H1 (cell line): ENCODE results near the gene INHBB. TPM values are rescaled to one million over a fixed set of nuclear protein-coding genes. Genes with fewer than 3 reads are reported as not detected.

ENCODE experiments used
- CTCF ChIA-PET: fragments of 300-600 bp; sonication (Branson Sonifier 250); formaldehyde crosslinking; loops from one replicate; lab custom pipeline; 2021; ENCODE audit not compliant: partially characterized antibody; lab: Charles Lee
- POLR2A ChIA-PET: fragments of 300-600 bp; sonication (Branson Sonifier 250); formaldehyde crosslinking; loops from one replicate; lab custom pipeline; 2021; ENCODE audit warnings: inconsistent platforms; ENCODE audit not compliant: partially characterized antibody; lab: Charles Lee
- DNase-seq, 2 experiments: peaks; one replicate each; pipeline versions ENCODE4 v3.0.0 to v3.0.0-alpha.2; 2010 to 2022; ENCODE audit warnings: low spot score in 2 of 2, low read depth in 1 of 2, mixed read lengths in 1 of 2
- FAIRE-seq: peaks from 2 replicates; lab custom pipeline; 2011; peaks lifted over from hg19 to GRCh38; lab: Jason Lieb, UNC
- H2AFZ ChIP-seq: 2 replicates; pipeline ENCODE4 v1.8.1; 2012; ENCODE audit warnings: low read length, inconsistent platforms
- H2AK5ac ChIP-seq: 2 replicates; pipeline ENCODE4 v1.6.1; 2013; ENCODE audit warnings: low read depth, low read length
- H2BK120ac ChIP-seq: replicated peaks from 2 replicates; pipeline ENCODE3; 2013; ENCODE audit warnings: low read depth, low read length, inconsistent platforms
- H2BK12ac ChIP-seq: 2 replicates; pipeline ENCODE4 v1.6.1; 2013; ENCODE audit warnings: low read depth, low read length
- H2BK15ac ChIP-seq: 2 replicates; pipeline ENCODE4 v1.6.1; 2013; ENCODE audit warnings: low read length
- H2BK20ac ChIP-seq: 2 replicates; pipeline ENCODE4 v1.6.1; 2013; ENCODE audit warnings: low read length
- H2BK5ac ChIP-seq: 2 replicates; pipeline ENCODE4 v1.6.1; 2013; ENCODE audit warnings: low read depth, low read length
- H3K14ac ChIP-seq: 2 replicates; pipeline ENCODE4 v1.6.1; 2013; ENCODE audit warnings: inconsistent platforms; ENCODE audit not compliant: insufficient read length
- H3K18ac ChIP-seq: 2 replicates; pipeline ENCODE4 v1.6.1; 2013; ENCODE audit warnings: low read length; ENCODE audit errors: extremely low read depth
- H3K23ac ChIP-seq: 2 replicates; pipeline ENCODE4 v1.6.1; 2013; ENCODE audit warnings: inconsistent platforms; ENCODE audit not compliant: insufficient read length
- H3K23me2 ChIP-seq: 2 replicates; pipeline ENCODE4 v1.6.1; 2013; ENCODE audit warnings: low read depth, low read length
- H3K27ac ChIP-seq: 2 replicates; pipeline ENCODE4 v1.6.1; 2011; ENCODE audit warnings: low read depth, low read length, inconsistent platforms
- H3K27me3 ChIP-seq, 4 experiments: replicated peaks in 1 of 4; 1 replicate in 1 of 4; 2 replicates in 3 of 4; pipeline versions ENCODE4 v1.6.1 to v1.8.1; 2011 to 2013; ENCODE audit warnings: low read length in 3 of 4, mild to moderate bottlenecking in 3 of 4, inconsistent platforms in 2 of 4, mixed read lengths in 2 of 4, moderate library complexity in 1 of 4; ENCODE audit not compliant: control insufficient read depth in 3 of 4, insufficient read depth in 3 of 4; ENCODE audit errors: extremely low read depth in 1 of 4
- H3K36me3 ChIP-seq, 4 experiments: 2 replicates each; pipeline versions ENCODE4 v1.6.1 to v1.8.1; 2011 to 2013; ENCODE audit warnings: mild to moderate bottlenecking in 4 of 4, low read length in 3 of 4, moderate library complexity in 2 of 4, control low read depth in 1 of 4, inconsistent platforms in 1 of 4; ENCODE audit not compliant: insufficient read depth in 4 of 4, control insufficient read depth in 2 of 4
- H3K4ac ChIP-seq: replicated peaks from 2 replicates; pipeline ENCODE3; 2013; ENCODE audit warnings: low read length, low read depth, mixed read lengths, inconsistent platforms; ENCODE audit not compliant: insufficient read length
- H3K4me1 ChIP-seq, 4 experiments: replicated peaks in 1 of 4; 1 replicate in 1 of 4; 2 replicates in 3 of 4; pipeline versions ENCODE4 v1.6.1 to v1.8.1; 2011 to 2013; ENCODE audit warnings: low read length in 3 of 4, inconsistent platforms in 2 of 4, mixed read lengths in 1 of 4; ENCODE audit not compliant: insufficient read depth in 4 of 4, control insufficient read depth in 3 of 4
- H3K4me2 ChIP-seq, 2 experiments: 2 replicates each; pipeline versions ENCODE4 v1.6.1 to v1.8.1; 2011 to 2013; ENCODE audit warnings: low read depth in 2 of 2, low read length in 2 of 2, control low read depth in 1 of 2, inconsistent platforms in 1 of 2, mild to moderate bottlenecking in 1 of 2; ENCODE audit not compliant: insufficient read depth in 1 of 2
- H3K4me3 ChIP-seq, 4 experiments: fragments of 200-600, 300-600 bp in 1 of 4; sonication (generic), shearing (Covaris generic), sonication (Bioruptor Twin) in 1 of 4; 2 replicates each; pipeline versions ENCODE4 v1.5.1 to v1.8.1; 2011 to 2016; ENCODE audit warnings: low read length in 4 of 4, low read depth in 3 of 4, control low read depth in 2 of 4, inconsistent platforms in 2 of 4, mild to moderate bottlenecking in 2 of 4, mixed read lengths in 1 of 4, moderate library complexity in 1 of 4; ENCODE audit not compliant: insufficient read depth in 2 of 4; ENCODE audit errors: extremely low read depth in 1 of 4
- H3K56ac ChIP-seq: replicated peaks from 2 replicates; pipeline ENCODE3; 2013; ENCODE audit warnings: low read depth, mild to moderate bottlenecking, mixed read lengths, low read length, inconsistent platforms; ENCODE audit not compliant: insufficient read length
- H3K79me1 ChIP-seq: 2 replicates; pipeline ENCODE4 v1.6.1; 2013; ENCODE audit warnings: low read depth, low read length, control low read depth
- H3K79me2 ChIP-seq, 2 experiments: 2 replicates each; pipeline versions ENCODE4 v1.6.1 to v1.8.1; 2012 to 2013; ENCODE audit warnings: low read length in 2 of 2, mild to moderate bottlenecking in 2 of 2, inconsistent platforms in 1 of 2; ENCODE audit not compliant: insufficient read depth in 2 of 2, control insufficient read depth in 1 of 2
- H3K9ac ChIP-seq, 4 experiments: replicated peaks in 1 of 4; 1 replicate in 1 of 4; 2 replicates in 3 of 4; pipeline versions ENCODE4 v1.6.1 to v1.8.1; 2011 to 2013; ENCODE audit warnings: low read depth in 3 of 4, low read length in 3 of 4, control low read depth in 2 of 4, mild to moderate bottlenecking in 2 of 4, moderate library complexity in 2 of 4, inconsistent platforms in 1 of 4; ENCODE audit errors: extremely low read depth in 1 of 4
- H3K9me3 ChIP-seq, 2 experiments: 2 replicates each; pipeline versions ENCODE4 v1.6.1 to v1.8.1; 2012 to 2013; ENCODE audit warnings: mild to moderate bottlenecking in 2 of 2, moderate library complexity in 2 of 2, control low read depth in 1 of 2, inconsistent platforms in 1 of 2, low read depth in 1 of 2, low read length in 1 of 2, mixed read lengths in 1 of 2; ENCODE audit not compliant: insufficient read depth in 2 of 2
- H4K20me1 ChIP-seq, 2 experiments: replicated peaks in 1 of 2; 2 replicates each; pipeline versions ENCODE3 to v1.8.1; 2011 to 2013; ENCODE audit warnings: inconsistent platforms in 2 of 2, low read length in 2 of 2, mild to moderate bottlenecking in 1 of 2; ENCODE audit not compliant: insufficient read depth in 2 of 2, control insufficient read depth in 1 of 2
- H4K5ac ChIP-seq: 2 replicates; pipeline ENCODE4 v1.6.1; 2013; ENCODE audit warnings: low read length, low read depth, mixed read lengths, inconsistent platforms; ENCODE audit not compliant: insufficient read length
- H4K8ac ChIP-seq: 2 replicates; pipeline ENCODE4 v1.8.0; 2013; ENCODE audit warnings: mild to moderate bottlenecking, moderate library complexity, low read length, inconsistent platforms; ENCODE audit not compliant: insufficient read depth; ENCODE audit errors: extremely low read depth
- H4K91ac ChIP-seq: replicated peaks from 2 replicates; pipeline ENCODE3; 2013; ENCODE audit warnings: low read length, mixed read lengths, inconsistent platforms; ENCODE audit not compliant: insufficient read length
- ASH2L ChIP-seq: fragments of 200-600, 300-600 bp; sonication (generic); IDR thresholded peaks from one replicate; pipeline ENCODE4 v1.7.1; 2017; ENCODE audit warnings: low read length
- ATF2 ChIP-seq: IDR thresholded peaks from 2 replicates; pipeline ENCODE4 v1.6.1; 2012; ENCODE audit warnings: low read length, inconsistent platforms
- CBX8 ChIP-seq: fragments of 300-800, 300-1000 bp; sonication (generic); IDR thresholded peaks from 2 replicates; pipeline ENCODE4 v1.7.1; 2016; ENCODE audit warnings: low read depth, low read length, borderline replicate concordance
- CHD1 ChIP-seq: IDR thresholded peaks from 2 replicates; pipeline ENCODE4 v1.6.1; 2012; ENCODE audit warnings: low read depth, low read length, improper control_type of control experiment
- CHD2 ChIP-seq: IDR thresholded peaks from 2 replicates; pipeline ENCODE4 v1.6.1; 2012; ENCODE audit warnings: low read length, improper control_type of control experiment
- EGR1 ChIP-seq: IDR thresholded peaks from 2 replicates; pipeline ENCODE4 v1.6.1; 2011; ENCODE audit warnings: low read depth, low read length, borderline replicate concordance
- KDM1A ChIP-seq: fragments of 200-600, 300-600 bp; sonication (generic); IDR thresholded peaks from 2 replicates; pipeline ENCODE4 v1.7.1; 2016; ENCODE audit warnings: mild to moderate bottlenecking, low read length, borderline replicate concordance
- RXRA ChIP-seq: IDR thresholded peaks from 2 replicates; pipeline ENCODE4 v1.6.1; 2011; ENCODE audit warnings: low read depth, mild to moderate bottlenecking, low read length, moderate library complexity; ENCODE audit not compliant: insufficient read depth
- SP1 ChIP-seq: IDR thresholded peaks from 2 replicates; pipeline ENCODE4 v1.6.1; 2011; ENCODE audit warnings: low read depth, low read length
- SUZ12 ChIP-seq: fragments of 200-600 bp; sonication (generic); IDR thresholded peaks from 2 replicates; pipeline ENCODE4 v1.6.1; 2012; ENCODE audit warnings: mild to moderate bottlenecking, inconsistent platforms, low read length, moderate library complexity, mixed read lengths
- TAF1 ChIP-seq: IDR thresholded peaks from 2 replicates; pipeline ENCODE4 v1.6.1; 2011; ENCODE audit warnings: mild to moderate bottlenecking, low read depth, low read length
- WGBS, 2 experiments: shearing (Covaris generic) in 1 of 2; methylation state at CpG; one replicate each; pipeline versions ENCODE4 v1.1.6 to v1.1.7; 2013 to 2015; ENCODE audit warnings: low lambda C conversion rate in 2 of 2, mixed read lengths in 2 of 2, inconsistent platforms in 1 of 2, low coverage in 1 of 2, missing lambda C conversion rate in 1 of 2; ENCODE audit not compliant: insufficient replicate concordance in 2 of 2, insufficient coverage in 1 of 2, insufficient read length in 1 of 2; ENCODE audit errors: extremely low coverage in 1 of 2, missing lambda C conversion rate in 1 of 2; 5-methylcytosine and 5-hydroxymethylcytosine counted together
- polyA plus RNA-seq, 7 experiments: library from polyadenylated mRNA; depleted of rRNA in 3 of 7; stranded (reverse) in 5 of 7; unstranded in 2 of 7; fragments of >200 nt in 5 of 7; fragments of 200-250 nt in 2 of 7; gene quantifications; 1 replicate in 5 of 7; 2 replicates in 1 of 7; 4 replicates in 1 of 7; pipeline versions ENCODE4 v1.2.1 to v1.2.3, GENCODE V29; 2011 to 2013; ENCODE audit warnings: missing spikeins in 2 of 7, mixed read lengths in 2 of 7
- total RNA-seq: library from RNA; stranded (reverse); fragmentation: NEBNext Ultra II Directional; extraction: Animal tissue kit (Norgen Biotek cat#: 25700); gene quantifications from 2 replicates; pipeline ENCODE4 v1.2.1, GENCODE V29; 2021

Gene INHBB
- total and polyA plus RNA-seq, 2 of the 8 experiments (the other 6 are each of a cell fraction or from before 2014, with no cell fraction given) = 0.30 to 0.32 TPM

GRCh38 chr2:120367221-120367620 is 21.3 kb downstream of the INHBB start:
- no peak overlapping the region for H2BK20ac ChIP-seq
- CTCF ChIA-PET = interaction anchor here (0.6 to 2.1 kb wide), 2 partner anchors 10 to 154 kb away, joined by 3 to 7 read pairs; no protein-coding TSS in a partner anchor
- 91% methylated on average over 8 of the region's 8 CpGs; no CpG with 5 or more reads in 1 of the 2 experiments for WGBS, 2 experiments
- H2BK5ac ChIP-seq = no peak overlapping the region
- H3K36me3 ChIP-seq = no peaks in the 10 kb centered on the region
- no peak overlapping the region for H4K8ac ChIP-seq
- no peak overlapping the region for H3K4me3 ChIP-seq
- H2BK15ac ChIP-seq = peak overlapping the region; percentile 5; the same call in 1 of the 2 replicates
- no peak overlapping the region for H2AK5ac ChIP-seq
- H2BK12ac ChIP-seq = no peak overlapping the region
- H4K5ac ChIP-seq = no peak overlapping the region
- H4K20me1 ChIP-seq = no peaks in the 10 kb centered on the region
- no peak overlapping the region for H3K4me2 ChIP-seq
- no peaks in the 10 kb centered on the region for H3K9me3 ChIP-seq
- H3K14ac ChIP-seq = no peak overlapping the region
- H3K27me3 ChIP-seq = peaks cover 0 to 11% (median 4%) of the 10 kb centered on the region in 4 experiments; a peak in 3 of 7 replicates
- no peak for FAIRE-seq
- no peak overlapping the region for H3K4ac ChIP-seq
- no peak overlapping the region for H2AFZ ChIP-seq
- H3K27ac ChIP-seq = no peak overlapping the region
- H4K91ac ChIP-seq = no peak overlapping the region
- no peak overlapping the region for H2BK120ac ChIP-seq
- POLR2A ChIA-PET = no interaction called here
- no peak overlapping the region for H3K23ac ChIP-seq
- TF ChIP-seq CHD1 = no peak
- no peak for TF ChIP-seq SUZ12
- no peak for TF ChIP-seq CHD2
- no peak for TF ChIP-seq SP1
- TF ChIP-seq ASH2L = no peak
- TF ChIP-seq RXRA = no peak
- TF ChIP-seq EGR1 = no peak
- no peak for TF ChIP-seq TAF1
- no peak for TF ChIP-seq KDM1A
- TF ChIP-seq ATF2 = no peak
- no peak for TF ChIP-seq CBX8
- TF ChIP-seq, all 59 proteins: peak for 0
- no peak overlapping the region for H3K56ac ChIP-seq
- DNase-seq = no peak
- H3K23me2 ChIP-seq = no peaks in the 10 kb centered on the region
- no peak overlapping the region for H3K18ac ChIP-seq
- H3K9ac ChIP-seq = no peak overlapping the region
- no peaks in the 10 kb centered on the region for H3K79me1 ChIP-seq
- H3K4me1 ChIP-seq = peaks cover 1 to 7% (median 4%) of the 10 kb centered on the region in 4 experiments; a peak in 5 of 7 replicates
- H3K79me2 ChIP-seq = no peaks in the 10 kb centered on the region
